ENCODE data around the gene RLN3. TPM values are rescaled to one million over a fixed set of nuclear protein-coding genes. Genes with fewer than 3 reads are reported as not detected.

RLN3 gene
- total and polyA plus RNA-seq, 9 of the 15 experiments (the other 6 are each of a cell fraction or from before 2014, with no cell fraction given) = 0.31 to 1.2 (median 0.71) TPM; not detected in 6

DNA sequence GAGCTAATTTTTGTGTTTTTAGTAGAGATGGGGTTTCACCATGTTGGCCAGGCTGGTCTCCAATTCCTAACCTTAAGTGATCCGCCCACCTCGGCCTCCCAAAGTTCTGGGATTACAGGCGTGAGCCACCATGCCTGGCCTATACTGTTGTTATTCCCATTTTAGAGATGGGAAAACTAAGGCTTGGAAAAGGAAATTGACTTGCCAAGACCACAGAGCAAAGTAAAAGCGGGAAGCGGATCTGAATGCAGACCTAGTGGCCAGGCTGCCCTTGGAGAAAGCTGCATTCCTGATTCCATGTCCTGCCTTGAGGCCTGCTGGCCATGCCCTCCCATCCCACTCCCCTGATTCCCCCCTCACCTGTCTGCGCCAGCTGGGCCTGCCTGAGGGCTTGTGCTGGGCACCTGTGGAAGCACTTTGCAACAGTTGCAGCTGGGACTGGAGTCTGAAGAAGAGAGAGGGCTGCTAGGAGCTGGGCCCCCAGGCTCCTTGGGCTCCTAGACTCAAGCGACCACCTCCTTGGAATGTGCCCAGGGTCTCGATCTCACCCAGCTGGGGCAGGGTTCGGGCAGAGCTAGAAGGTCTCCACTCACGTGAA, 28.2 kb downstream of the RLN3 start:
- Histone ChIP-seq H3K4me3 (no peak overlapping the region), H3K4me1 (replicated peaks in 1 of 2; ENCODE audit: control insufficient read depth in 2 of 2, insufficient read depth in 2 of 2, low read length in 2 of 2) (peaks cover 30 to 62% of the 10 kb centered on the region in 2 experiments), H3K79me2 (ENCODE audit: control insufficient read depth, insufficient read depth, low read length) (no peaks in the 10 kb centered on the region), H3K9me1 (ENCODE audit: control insufficient read depth, insufficient read depth, low read length) (no peaks in the 10 kb centered on the region), H3K9me3 (replicated peaks; ENCODE audit: control insufficient read depth, insufficient read depth, low read depth, low read length) (no peaks in the 10 kb centered on the region), H3K27ac (ENCODE audit: extremely low read depth, low read depth, low read length) (no peak overlapping the region), H2AFZ (ENCODE audit: low read depth, low read length) (no peak overlapping the region), H3K36me3 (ENCODE audit: control insufficient read depth, insufficient read depth, low read length) (peaks cover 6% of the 10 kb centered on the region; the same call in 1 of the 3 replicates), H3K4me2 (ENCODE audit: insufficient read depth, low read length) (no peak overlapping the region), H3K9ac (ENCODE audit: insufficient read depth in 1 of 2, low read depth in 2 of 2, low read length in 2 of 2) (0 out of 4 replicates have a peak overlapping the region, but pooled peaks of 1 of the 2 experiments have one; percentile 78), H4K20me1 (replicated peaks; ENCODE audit: control insufficient read depth, insufficient read depth, low read length) (no peaks in the 10 kb centered on the region), H3K27me3 (ENCODE audit: control insufficient read depth in 2 of 2, insufficient read depth in 2 of 2, low read length in 2 of 2) (no peaks in the 10 kb centered on the region)
- ATAC-seq (no peak), FAIRE-seq (no peak), DNase-seq (ENCODE audit: extremely low read depth in 1 of 4, low spot score in 3 of 4) (peak in 1 of 4 experiments; percentile 4)
- 72% methylated on average over 9 of the region's 10 CpGs for WGBS (ENCODE audit: insufficient coverage, low coverage, missing lambda C conversion rate)
- ChIA-PET POLR2A (interaction anchor here (1.0 kb wide), 1 partner anchor 14 kb away, joined by 4 read pairs; no protein-coding TSS in a partner anchor), CTCF (ENCODE audit: low intra/inter-chr PET ratio) (interaction anchor here (0.5 kb wide), 1 partner anchor 14 kb away, joined by 4 read pairs; no protein-coding TSS in a partner anchor)
- BruUV-seq (replicated peaks) = no TSS peak
- in situ Hi-C loops (cut with MboI) (loop anchor here (25.0 kb wide), 1 partner anchor 469 kb away; no protein-coding TSS in a partner anchor), intact Hi-C loops (cut with micrococcal nuclease) (no loop called here)
- TF ChIP-seq BCOR (IDR thresholded peaks at IDR 0.05) (peak; percentile 90), NR2F6 (CRISPR knock-in tag; IDR thresholded peaks at IDR 0.05) (no peak), RB1 (IDR thresholded peaks at IDR 0.05; ENCODE audit: low read depth) (no peak), HDAC2 (IDR thresholded peaks at IDR 0.05) (peak; percentile 50; the same call in 1 of the 2 replicates), ADNP (tag; IDR thresholded peaks at IDR 0.05) (peak; percentile 83), SMARCA5 (IDR thresholded peaks at IDR 0.05) (0 out of 2 replicates have a peak, but pooled peaks have one; percentile 47), RBM25 (IDR thresholded peaks at IDR 0.05; ENCODE audit: low read depth, low read length, severe bottlenecking) (peak; percentile 63), KDM1A (IDR thresholded peaks at IDR 0.05) (peak; percentile 78 to 84), CBX1 (IDR thresholded peaks at IDR 0.05; ENCODE audit: low read depth) (0 out of 2 replicates have a peak, but pooled peaks have one; percentile 68), SP1 (CRISPR knock-in tag; IDR thresholded peaks at IDR 0.05) (peak; percentile 22; the same call in 1 of the 2 replicates)

All from K562 (cell line).